Measurements from ENCODE around the gene SMCO3. TPM values are rescaled to one million over a fixed set of nuclear protein-coding genes. Genes with fewer than 3 reads are reported as not detected.
A peak's percentile ranks its signal among the peaks of the same experiment; 100 is the strongest.

Gene SMCO3
- total and polyA plus RNA-seq, 2 of the 13 experiments (the other 11 are each of a cell fraction or from before 2014, with no cell fraction given): 0.29 to 0.42 TPM

DNA sequence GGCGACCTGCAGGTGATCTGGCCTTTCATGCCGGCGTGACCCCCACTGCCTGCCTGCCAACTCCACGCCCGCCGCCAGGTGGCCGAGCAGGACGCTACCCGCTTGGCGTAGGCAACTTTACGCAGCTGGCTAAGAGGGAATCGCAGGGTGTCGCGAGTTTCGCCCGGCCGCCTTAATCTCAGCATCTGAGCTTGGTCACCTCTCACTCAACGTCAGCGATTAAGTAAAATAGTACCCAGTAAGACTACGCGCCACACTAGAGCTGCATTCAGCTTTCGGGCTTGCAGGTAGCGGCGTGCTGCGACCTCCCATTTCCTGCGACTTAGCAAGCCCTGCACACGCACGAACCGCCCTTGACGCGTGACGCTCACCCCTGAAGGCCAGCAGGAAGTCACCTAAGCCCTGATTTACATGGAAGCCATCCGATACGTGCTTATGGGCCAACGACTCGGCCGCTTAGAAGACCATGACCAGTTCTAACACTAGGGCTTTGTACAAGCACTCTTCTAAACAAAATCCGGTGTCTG is 44.0 kb downstream of the SMCO3 start (continued):
- no peak for TF ChIP-seq TBP (CRISPR knock-in tag; IDR thresholded peaks at IDR 0.05)
- TF ChIP-seq, protein P1, sequence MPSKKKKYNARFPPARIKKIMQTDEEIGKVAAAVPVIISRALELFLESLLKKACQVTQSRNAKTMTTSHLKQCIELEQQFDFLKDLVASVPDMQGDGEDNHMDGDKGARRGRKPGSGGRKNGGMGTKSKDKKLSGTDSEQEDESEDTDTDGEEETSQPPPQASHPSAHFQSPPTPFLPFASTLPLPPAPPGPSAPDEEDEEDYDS (CRISPR knock-in tag; IDR thresholded peaks at IDR 0.05): no peak; the same call in 1 of the 2 replicates
- no peak for TF ChIP-seq NONO (IDR thresholded peaks at IDR 0.05)
- peak; percentile 87; the same call in 1 of the 2 replicates for TF ChIP-seq NONO (CRISPR knock-in tag; conservative IDR thresholded peaks at IDR 0.05)
- TF ChIP-seq ATM (IDR thresholded peaks at IDR 0.05; ENCODE audit: borderline replicate concordance): no peak
- no peak for TF ChIP-seq GTF2F1 (IDR thresholded peaks at IDR 0.05; ENCODE audit: low read length)
- TF ChIP-seq CENPX (CRISPR knock-in tag; IDR thresholded peaks at IDR 0.05): no peak
- TF ChIP-seq NFYB (CRISPR knock-in tag; IDR thresholded peaks at IDR 0.05): peak; percentile 16; the same call in 1 of the 2 replicates
- no peak for TF ChIP-seq TEAD3 (CRISPR knock-in tag; optimal IDR thresholded peaks at IDR 0.05; ENCODE audit: borderline replicate concordance)
- TF ChIP-seq, protein P2, sequence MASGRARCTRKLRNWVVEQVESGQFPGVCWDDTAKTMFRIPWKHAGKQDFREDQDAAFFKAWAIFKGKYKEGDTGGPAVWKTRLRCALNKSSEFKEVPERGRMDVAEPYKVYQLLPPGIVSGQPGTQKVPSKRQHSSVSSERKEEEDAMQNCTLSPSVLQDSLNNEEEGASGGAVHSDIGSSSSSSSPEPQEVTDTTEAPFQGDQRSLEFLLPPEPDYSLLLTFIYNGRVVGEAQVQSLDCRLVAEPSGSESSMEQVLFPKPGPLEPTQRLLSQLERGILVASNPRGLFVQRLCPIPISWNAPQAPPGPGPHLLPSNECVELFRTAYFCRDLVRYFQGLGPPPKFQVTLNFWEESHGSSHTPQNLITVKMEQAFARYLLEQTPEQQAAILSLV (CRISPR knock-in tag; IDR thresholded peaks at IDR 0.05; ENCODE audit: borderline replicate concordance): 0 out of 2 replicates have a peak, but pooled peaks have one; percentile 57
- TF ChIP-seq ZNF572 (CRISPR knock-in tag; IDR thresholded peaks at IDR 0.05): peak; percentile 91
- peak; percentile 96 for TF ChIP-seq ZC3H13 (CRISPR knock-in tag; IDR thresholded peaks at IDR 0.05)
- peak; percentile 67; the same call in 1 of the 2 replicates for TF ChIP-seq ZNF788 (CRISPR knock-in tag; IDR thresholded peaks at IDR 0.05; ENCODE audit: borderline replicate concordance)
- TF ChIP-seq ZNF674 (CRISPR knock-in tag; IDR thresholded peaks at IDR 0.05; ENCODE audit: low read depth): no peak; the same call in 1 of the 2 replicates
- TF ChIP-seq CHD2 (IDR thresholded peaks at IDR 0.05; ENCODE audit: low read depth, low read length): peak; percentile 84
- TF ChIP-seq SP140L (CRISPR knock-in tag; IDR thresholded peaks at IDR 0.05; ENCODE audit: borderline replicate concordance): no peak
- TF ChIP-seq ZBTB3 (CRISPR knock-in tag; IDR thresholded peaks at IDR 0.05; ENCODE audit: borderline replicate concordance, low read depth): peak; percentile 16; the same call in 1 of the 2 replicates
- TF ChIP-seq, protein P3, sequence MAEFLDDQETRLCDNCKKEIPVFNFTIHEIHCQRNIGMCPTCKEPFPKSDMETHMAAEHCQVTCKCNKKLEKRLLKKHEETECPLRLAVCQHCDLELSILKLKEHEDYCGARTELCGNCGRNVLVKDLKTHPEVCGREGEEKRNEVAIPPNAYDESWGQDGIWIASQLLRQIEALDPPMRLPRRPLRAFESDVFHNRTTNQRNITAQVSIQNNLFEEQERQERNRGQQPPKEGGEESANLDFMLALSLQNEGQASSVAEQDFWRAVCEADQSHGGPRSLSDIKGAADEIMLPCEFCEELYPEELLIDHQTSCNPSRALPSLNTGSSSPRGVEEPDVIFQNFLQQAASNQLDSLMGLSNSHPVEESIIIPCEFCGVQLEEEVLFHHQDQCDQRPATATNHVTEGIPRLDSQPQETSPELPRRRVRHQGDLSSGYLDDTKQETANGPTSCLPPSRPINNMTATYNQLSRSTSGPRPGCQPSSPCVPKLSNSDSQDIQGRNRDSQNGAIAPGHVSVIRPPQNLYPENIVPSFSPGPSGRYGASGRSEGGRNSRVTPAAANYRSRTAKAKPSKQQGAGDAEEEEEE (CRISPR knock-in tag; IDR thresholded peaks at IDR 0.05; ENCODE audit: borderline replicate concordance): peak; percentile 57; the same call in 1 of the 2 replicates
- TF ChIP-seq POLR2G (IDR thresholded peaks at IDR 0.05; ENCODE audit: low read depth, low read length): peak; percentile 75
- TF ChIP-seq ZNF431 (CRISPR knock-in tag; IDR thresholded peaks at IDR 0.05; ENCODE audit: borderline replicate concordance, low read depth): no peak
- TF ChIP-seq, protein P4, sequence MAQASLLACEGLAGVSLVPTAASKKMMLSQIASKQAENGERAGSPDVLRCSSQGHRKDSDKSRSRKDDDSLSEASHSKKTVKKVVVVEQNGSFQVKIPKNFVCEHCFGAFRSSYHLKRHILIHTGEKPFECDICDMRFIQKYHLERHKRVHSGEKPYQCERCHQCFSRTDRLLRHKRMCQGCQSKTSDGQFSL (CRISPR knock-in tag; IDR thresholded peaks at IDR 0.05): no peak
- 0 out of 2 replicates have a peak, but pooled peaks have one; percentile 62 for TF ChIP-seq ZNF776 (CRISPR knock-in tag; IDR thresholded peaks at IDR 0.05)
- TF ChIP-seq ZKSCAN8 (CRISPR knock-in tag; IDR thresholded peaks at IDR 0.05; ENCODE audit: borderline replicate concordance): no peak
- TF ChIP-seq ELF1 (CRISPR knock-in tag; IDR thresholded peaks at IDR 0.05): peak; percentile 49; the same call in 1 of the 2 replicates
- no peak for TF ChIP-seq ZNF296 (CRISPR knock-in tag; conservative IDR thresholded peaks at IDR 0.05)
- TF ChIP-seq XBP1 (CRISPR knock-in tag; IDR thresholded peaks at IDR 0.05): no peak
- no peak for TF ChIP-seq SETDB1 (CRISPR knock-in tag; IDR thresholded peaks at IDR 0.05; ENCODE audit: borderline replicate concordance)
- TF ChIP-seq HNF4G (IDR thresholded peaks at IDR 0.05; ENCODE audit: borderline replicate concordance, low read depth, low read length): no peak
- no peak for TF ChIP-seq HNF4G (CRISPR knock-in tag; IDR thresholded peaks at IDR 0.05; ENCODE audit: borderline replicate concordance, low read depth)
- TF ChIP-seq MAF1 (CRISPR knock-in tag; IDR thresholded peaks at IDR 0.05; ENCODE audit: borderline replicate concordance): no peak
